LNCaP clone FGC (cell line): ENCODE results near the gene TTC7B.

ENCODE experiments used
- DNase-seq: peaks from one replicate; pipeline ENCODE4 v3.0.0-alpha.2; 2011; ENCODE audit warnings: low read depth
- H3K4me3 ChIP-seq: 2 replicates; pipeline ENCODE4 v1.5.1; 2011; ENCODE audit warnings: mild to moderate bottlenecking, low read depth, low read length, control low read depth
- CTCF ChIP-seq: IDR thresholded peaks from 2 replicates; pipeline ENCODE4 v1.5.1; 2012; ENCODE audit warnings: mild to moderate bottlenecking; ENCODE audit not compliant: control insufficient read depth, insufficient read depth; ENCODE audit errors: extremely low read depth

TTC7B gene

DNA sequence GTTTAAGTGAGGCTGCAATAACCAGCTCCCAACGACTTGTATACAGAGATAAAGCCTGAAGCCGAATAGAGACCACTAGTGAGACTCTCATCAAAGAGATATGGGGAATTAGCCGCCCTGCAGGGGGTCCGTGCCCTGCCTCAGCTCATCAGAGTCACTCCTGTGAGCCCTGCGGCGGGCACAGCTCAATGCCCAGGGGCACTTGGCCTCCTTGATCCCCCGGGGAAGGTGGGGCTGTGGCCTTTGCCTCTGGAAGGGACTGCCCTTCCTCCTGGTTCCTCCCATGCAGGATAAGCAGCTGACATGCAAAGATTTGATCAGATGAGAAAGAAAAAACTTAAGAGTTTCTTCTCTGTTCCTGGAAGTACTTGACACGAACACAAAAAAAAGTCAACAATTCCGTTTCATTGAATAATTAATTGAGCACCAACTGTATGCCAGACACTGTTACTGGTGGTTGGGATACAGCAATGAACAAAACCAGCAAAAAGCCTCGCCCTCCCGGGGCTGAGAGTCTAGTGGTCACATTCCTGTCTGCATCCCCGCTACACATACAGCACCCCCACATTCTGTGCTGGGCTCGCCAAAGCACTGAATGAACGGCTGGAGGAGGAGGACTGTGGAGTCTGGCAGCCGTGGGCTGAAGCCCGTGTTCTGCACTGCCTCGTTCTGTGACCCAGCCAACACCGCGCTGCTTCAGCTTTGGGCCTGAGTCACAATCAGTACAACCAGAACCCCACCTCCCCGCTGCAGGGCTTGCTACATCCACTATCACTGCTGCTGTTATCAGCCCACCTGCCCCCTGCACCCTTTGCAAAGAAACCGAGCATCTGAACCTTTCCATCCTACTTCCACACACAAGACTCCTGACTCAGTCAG, 10.3 kb downstream of the TTC7B start:
- no peak for DNase-seq
- H3K4me3 ChIP-seq = no peak overlapping the region
- no peak for TF ChIP-seq CTCF

GRCh38 chr14:90805084-90805391, 11.2 kb downstream of the TTC7B start:
- DNase-seq = no peak
- no peak overlapping the region for H3K4me3 ChIP-seq
- TF ChIP-seq CTCF = no peak

GRCh38 chr14:90804292-90805083, 11.7 kb downstream of the TTC7B start:
- TF ChIP-seq CTCF = no peak
- DNase-seq = no peak
- H3K4me3 ChIP-seq = no peak overlapping the region

DNA sequence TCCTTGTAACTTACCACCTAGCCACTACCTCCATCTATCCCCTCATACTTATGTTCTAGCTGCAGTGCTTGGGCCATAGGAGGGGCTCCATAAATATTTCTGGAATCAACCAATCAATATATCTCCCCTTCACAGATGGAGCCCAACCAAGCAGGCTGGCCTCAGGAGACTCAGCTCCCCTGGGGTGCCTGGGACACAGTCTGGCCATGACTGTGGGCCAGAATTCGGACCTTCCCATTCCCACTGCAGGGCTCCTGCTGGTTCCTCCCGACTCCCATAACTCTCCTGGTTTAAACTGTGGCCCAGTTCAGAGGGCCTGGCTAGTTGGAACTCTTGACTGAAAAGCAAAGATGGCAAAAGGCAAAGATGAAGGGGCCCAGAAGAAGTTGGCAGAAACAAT, 13.0 kb downstream of the TTC7B start:
- no peak for DNase-seq
- no peak overlapping the region for H3K4me3 ChIP-seq
- no peak for TF ChIP-seq CTCF

DNA sequence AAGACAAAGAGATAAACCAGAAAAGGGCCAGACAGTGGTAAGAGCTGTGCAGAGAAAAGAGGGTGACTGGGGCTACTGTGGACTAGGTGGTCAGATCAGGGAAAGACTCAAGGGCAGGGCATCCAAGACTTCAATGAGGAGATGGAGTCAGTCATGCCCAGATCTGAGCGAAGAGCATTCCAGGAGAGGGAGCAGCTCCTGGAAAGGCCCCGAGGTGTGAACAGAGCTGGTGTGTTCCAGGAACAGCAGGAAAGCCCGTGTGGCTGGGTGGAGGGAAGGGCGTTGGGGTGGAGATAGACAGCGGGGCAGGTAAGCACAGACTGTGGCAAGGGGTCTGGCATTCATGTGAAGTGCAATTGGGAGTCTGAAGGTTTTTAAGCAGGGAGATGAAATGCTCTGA, 16.8 kb downstream of the TTC7B start:
- no peak for DNase-seq
- H3K4me3 ChIP-seq = no peak overlapping the region
- TF ChIP-seq CTCF = no peak

DNA sequence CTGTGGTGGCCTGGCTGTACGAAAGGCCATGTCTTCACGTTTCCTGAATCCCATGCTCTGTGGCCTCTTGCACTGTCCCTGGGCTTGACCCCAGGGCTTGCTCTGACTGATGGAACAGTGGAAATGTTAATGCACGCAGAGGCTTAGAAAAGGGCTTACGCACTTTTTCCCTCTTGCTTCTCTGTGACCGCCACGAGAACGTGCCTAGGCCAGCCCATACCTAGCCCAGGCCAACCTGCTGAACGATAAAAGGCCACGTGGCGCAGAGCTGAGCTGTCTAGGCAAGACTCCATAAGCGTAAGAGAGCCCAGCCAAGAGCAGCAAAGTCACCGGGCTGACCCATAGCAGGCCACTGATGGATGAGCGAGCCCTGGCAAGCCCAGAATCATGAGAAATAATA, 18.3 kb downstream of the TTC7B start:
- no peak for TF ChIP-seq CTCF
- H3K4me3 ChIP-seq = no peak overlapping the region
- DNase-seq = no peak
